Mesothelial cell of epicardium (in vitro differentiated cells): ENCODE data around the gene SLC41A3. TPM values are rescaled to one million over a fixed set of nuclear protein-coding genes. Genes with fewer than 3 reads are reported as not detected.

ENCODE experiments used
- DNase-seq, 2 experiments: peaks; one replicate each; pipeline ENCODE4 v3.0.0; 2021; ENCODE audit warnings: low spot score in 2 of 2; ENCODE audit not compliant: unreplicated experiment in 2 of 2
- H3K27ac Mint-ChIP-seq: 2 replicates; pipeline ENCODE4 v1.8.0; 2021; ENCODE audit warnings: mixed read lengths
- H3K27me3 Mint-ChIP-seq: 2 replicates; pipeline ENCODE4 v1.8.0; 2021; ENCODE audit warnings: low read depth, mixed read lengths
- H3K36me3 Mint-ChIP-seq: 2 replicates; pipeline ENCODE4 v1.8.0; 2021; ENCODE audit warnings: mixed read lengths
- H3K4me1 Mint-ChIP-seq: 2 replicates; pipeline ENCODE4 v1.8.0; 2021; ENCODE audit warnings: mixed read lengths
- H3K4me3 Mint-ChIP-seq: 2 replicates; pipeline ENCODE4 v1.8.0; 2021; ENCODE audit warnings: mild to moderate bottlenecking, moderate library complexity, mixed read lengths
- H3K9me3 Mint-ChIP-seq: 2 replicates; pipeline ENCODE4 v1.8.0; 2021; ENCODE audit warnings: mixed read lengths
- total RNA-seq: library from RNA; stranded (reverse); gene quantifications from 3 replicates; pipeline ENCODE4 v1.2.1, GENCODE V29; 2021
- TF ChIP-seq, protein P1 (sequence below): fragments of 200-600 bp; sonication (generic); IDR thresholded peaks from one replicate; pipeline ENCODE4 v1.5.0; 2021; ENCODE audit warnings: antibody characterized with exemption; ENCODE audit not compliant: unreplicated experiment

The SLC41A3 gene
- total RNA-seq, 1 donor from 2014 or later: 58.7 TPM

DNA sequence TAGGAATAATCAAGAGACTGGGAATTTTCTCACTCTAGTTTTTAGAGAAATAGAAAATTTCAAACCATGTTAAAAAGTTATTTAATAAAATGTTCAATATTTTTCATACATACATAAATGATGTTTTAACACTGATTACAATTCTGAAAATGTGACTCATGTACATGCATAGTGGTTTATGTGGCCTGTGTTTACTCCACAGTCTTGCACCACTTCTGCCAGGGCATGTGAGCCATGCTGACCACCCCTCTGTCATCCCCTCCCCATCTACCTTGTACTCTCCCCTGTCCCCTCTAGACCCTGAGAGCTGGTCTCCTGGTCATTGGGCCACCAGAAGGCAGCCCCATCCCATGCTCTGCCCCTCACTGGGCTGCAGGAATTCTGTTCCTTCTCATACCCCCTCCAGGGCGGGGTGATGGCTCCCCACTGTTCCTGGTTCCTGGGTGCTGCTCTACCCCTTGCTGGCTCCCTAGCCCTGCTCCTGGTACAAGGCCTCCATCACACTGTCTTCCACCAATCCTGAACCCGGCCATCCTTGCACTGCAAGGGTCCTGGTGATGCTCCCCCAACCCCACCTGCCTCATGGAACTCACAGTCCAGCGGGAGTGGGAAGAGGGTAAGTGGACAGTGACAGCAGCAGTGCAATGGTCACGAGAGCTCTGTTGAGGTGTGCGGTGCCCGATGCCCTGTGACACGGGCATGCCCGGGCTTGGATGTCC lies 24.2 kb upstream of the SLC41A3 start:
- Mint-ChIP-seq H3K9me3 (no peaks in the 10 kb centered on the region), H3K4me3 (no peak overlapping the region), H3K27me3 (no peaks in the 10 kb centered on the region), H3K27ac (no peak overlapping the region), H3K4me1 (no peaks in the 10 kb centered on the region), H3K36me3 (no peaks in the 10 kb centered on the region)
- TF ChIP-seq, protein P1, sequence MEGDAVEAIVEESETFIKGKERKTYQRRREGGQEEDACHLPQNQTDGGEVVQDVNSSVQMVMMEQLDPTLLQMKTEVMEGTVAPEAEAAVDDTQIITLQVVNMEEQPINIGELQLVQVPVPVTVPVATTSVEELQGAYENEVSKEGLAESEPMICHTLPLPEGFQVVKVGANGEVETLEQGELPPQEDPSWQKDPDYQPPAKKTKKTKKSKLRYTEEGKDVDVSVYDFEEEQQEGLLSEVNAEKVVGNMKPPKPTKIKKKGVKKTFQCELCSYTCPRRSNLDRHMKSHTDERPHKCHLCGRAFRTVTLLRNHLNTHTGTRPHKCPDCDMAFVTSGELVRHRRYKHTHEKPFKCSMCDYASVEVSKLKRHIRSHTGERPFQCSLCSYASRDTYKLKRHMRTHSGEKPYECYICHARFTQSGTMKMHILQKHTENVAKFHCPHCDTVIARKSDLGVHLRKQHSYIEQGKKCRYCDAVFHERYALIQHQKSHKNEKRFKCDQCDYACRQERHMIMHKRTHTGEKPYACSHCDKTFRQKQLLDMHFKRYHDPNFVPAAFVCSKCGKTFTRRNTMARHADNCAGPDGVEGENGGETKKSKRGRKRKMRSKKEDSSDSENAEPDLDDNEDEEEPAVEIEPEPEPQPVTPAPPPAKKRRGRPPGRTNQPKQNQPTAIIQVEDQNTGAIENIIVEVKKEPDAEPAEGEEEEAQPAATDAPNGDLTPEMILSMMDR: no peak
- DNase-seq: peak in 1 of 2 experiments; percentile 34

DNA sequence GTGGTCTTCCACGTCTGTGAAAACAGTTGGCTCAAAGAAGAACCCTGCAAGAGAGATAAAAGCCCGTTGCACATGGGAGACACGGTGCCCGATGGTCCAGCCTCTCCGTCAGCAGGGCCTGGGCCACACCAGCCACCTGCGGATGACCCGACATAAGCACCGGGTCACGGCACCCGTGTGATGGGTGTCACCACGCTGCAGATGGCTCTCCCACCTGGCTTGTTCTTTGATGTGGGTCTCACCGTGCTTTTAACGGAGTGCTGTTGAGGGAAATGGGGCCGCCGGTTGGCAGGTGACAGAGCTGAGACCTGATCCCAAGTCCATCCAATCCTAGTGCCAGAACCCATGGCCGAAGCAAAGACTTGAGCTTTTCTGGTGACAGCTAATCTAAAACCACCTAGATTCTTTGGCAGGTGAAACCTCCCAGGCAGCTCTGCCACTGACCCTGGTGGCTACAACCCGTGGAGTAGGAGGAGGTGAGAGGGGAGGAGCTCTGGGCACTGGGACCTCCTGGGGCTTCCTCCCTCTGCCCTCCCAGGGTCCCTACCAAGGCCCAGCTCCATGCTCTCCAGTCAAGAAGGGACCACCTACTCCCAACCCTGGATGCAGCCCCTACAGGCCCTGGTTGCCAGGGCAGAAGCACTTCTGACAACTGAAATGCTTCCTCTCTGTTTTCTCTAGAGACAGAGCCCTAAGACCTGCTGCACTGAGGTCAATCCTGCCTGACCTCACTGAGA lies 23.4 kb upstream of the SLC41A3 start:
- no peaks in the 10 kb centered on the region for H3K36me3 Mint-ChIP-seq
- peak in 1 of 2 experiments; percentile 29 for DNase-seq
- no peaks in the 10 kb centered on the region for H3K4me1 Mint-ChIP-seq
- no peak overlapping the region for H3K4me3 Mint-ChIP-seq
- H3K9me3 Mint-ChIP-seq: no peaks in the 10 kb centered on the region
- no peak overlapping the region for H3K27ac Mint-ChIP-seq
- TF ChIP-seq, protein P1: no peak
- H3K27me3 Mint-ChIP-seq: no peaks in the 10 kb centered on the region

DNA sequence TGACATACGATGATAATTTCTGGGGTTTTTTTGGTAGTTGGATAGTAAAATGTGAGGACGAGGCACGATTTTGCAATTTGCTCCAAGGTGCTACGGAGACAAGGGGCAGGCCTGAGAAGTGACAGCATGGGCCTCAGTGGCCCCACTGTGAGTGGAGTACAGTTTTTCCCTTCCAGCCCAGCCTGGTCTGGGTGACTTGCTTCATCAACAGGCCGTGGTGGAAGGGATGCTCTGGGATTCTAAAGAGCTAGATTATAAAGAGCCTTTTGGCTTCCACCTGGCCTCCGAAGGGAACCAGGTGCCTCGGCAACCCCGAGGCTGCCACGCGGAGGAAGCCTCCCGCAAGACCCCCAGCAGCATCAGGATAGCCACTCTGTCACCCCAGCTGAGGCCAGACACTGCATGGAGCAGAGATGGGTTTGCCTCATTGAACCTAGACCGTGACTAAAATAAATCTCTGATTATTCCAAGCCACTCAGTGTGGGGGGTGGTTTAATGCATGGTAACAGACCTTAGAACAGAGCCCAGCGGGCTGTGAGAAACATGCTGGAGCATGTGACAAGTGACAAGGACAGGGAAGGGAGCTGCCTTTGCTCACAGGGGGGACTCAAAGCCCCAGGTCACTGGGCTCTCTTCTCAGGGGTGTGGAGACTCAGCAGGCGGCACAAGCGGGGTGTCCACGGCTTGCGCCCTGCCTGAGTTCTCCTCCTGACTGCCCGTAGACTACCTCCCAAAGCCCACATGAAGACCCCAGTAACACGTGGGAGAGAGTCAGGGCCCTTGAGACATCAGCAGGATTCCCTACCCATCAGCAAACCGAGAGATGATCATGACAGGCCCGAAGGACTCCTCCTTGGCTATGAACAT lies 22.6 kb upstream of the SLC41A3 start:
- Mint-ChIP-seq H3K27ac (no peak overlapping the region), H3K36me3 (no peaks in the 10 kb centered on the region), H3K4me3 (no peak overlapping the region), H3K9me3 (no peaks in the 10 kb centered on the region), H3K27me3 (no peaks in the 10 kb centered on the region), H3K4me1 (no peaks in the 10 kb centered on the region)
- TF ChIP-seq, protein P1: no peak
- peak in 1 of 2 experiments; percentile 14 for DNase-seq

DNA sequence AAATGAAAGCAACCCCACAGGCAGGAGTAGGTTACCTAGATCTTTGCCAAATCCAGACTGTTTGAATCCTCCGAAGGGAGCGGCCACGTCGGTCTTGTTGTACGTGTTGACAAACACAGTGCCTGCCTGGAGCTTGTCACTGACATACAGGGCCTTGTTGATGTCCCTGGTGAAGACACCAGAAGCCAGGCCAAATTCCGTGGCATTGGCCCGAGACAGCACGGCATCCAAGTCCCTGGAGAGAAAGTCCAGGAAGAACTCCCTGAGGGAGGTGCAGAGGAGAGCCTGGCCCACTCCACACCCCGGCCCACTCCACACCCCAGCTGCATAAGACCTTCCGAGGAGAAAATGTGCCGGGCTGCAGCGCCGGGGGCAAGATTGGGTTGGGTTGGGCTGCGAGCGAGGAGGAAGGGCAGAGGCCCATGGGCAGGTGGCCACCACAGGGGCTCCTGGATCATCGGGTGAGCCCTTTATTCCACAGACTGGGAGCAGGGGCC lies 21.8 kb upstream of the SLC41A3 start:
- H3K4me3 Mint-ChIP-seq: no peak overlapping the region
- peak in 1 of 2 experiments; percentile 26 for DNase-seq
- H3K27ac Mint-ChIP-seq: no peak overlapping the region
- no peaks in the 10 kb centered on the region for H3K36me3 Mint-ChIP-seq
- no peaks in the 10 kb centered on the region for H3K4me1 Mint-ChIP-seq
- TF ChIP-seq, protein P1: no peak
- no peaks in the 10 kb centered on the region for H3K9me3 Mint-ChIP-seq
- no peaks in the 10 kb centered on the region for H3K27me3 Mint-ChIP-seq
